ENCODE data around the gene CCRL2. TPM values are rescaled to one million over a fixed set of nuclear protein-coding genes. Genes with fewer than 3 reads are reported as not detected.

The CCRL2 gene
- total and polyA plus RNA-seq, 2 of the 8 experiments (the other 6 are each of a cell fraction or from before 2014, with no cell fraction given) = not detected

DNA sequence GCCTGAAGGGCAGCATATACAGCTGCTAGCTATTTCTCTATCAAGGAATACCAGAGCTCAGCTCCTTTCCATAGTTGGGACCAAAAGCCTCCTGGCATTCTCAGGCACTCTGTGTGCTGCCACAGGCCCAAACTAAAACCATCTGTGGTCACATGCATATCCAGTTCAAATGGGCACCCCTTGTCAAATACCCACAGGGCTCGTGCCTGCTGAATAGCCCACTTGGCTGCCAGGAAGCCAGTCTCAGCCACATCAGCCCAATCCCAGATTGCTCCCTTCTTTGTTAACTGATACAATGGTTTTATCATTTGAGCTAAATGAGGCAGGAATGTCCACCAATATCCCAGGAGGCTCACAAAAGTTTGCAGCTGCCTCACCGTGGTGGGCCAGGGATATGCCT lies 13.9 kb downstream of the CCRL2 start (continued):
- TF ChIP-seq SP4 (IDR thresholded peaks at IDR 0.05; ENCODE audit: low read length) = no peak
- TF ChIP-seq RAD21 (IDR thresholded peaks at IDR 0.05 in 1 of 2, conservative IDR thresholded peaks at IDR 0.05 in 1 of 2; ENCODE audit: low read depth in 2 of 2, low read length in 2 of 2) = no peak
- TF ChIP-seq SRF (IDR thresholded peaks at IDR 0.05; ENCODE audit: low read depth, low read length) = no peak
- TF ChIP-seq EZH2 (IDR thresholded peaks at IDR 0.05; ENCODE audit: low read depth, low read length, severe bottlenecking) = no peak
- TF ChIP-seq RFX5 (IDR thresholded peaks at IDR 0.05; ENCODE audit: borderline replicate concordance, low read depth, low read length) = no peak
- TF ChIP-seq SUZ12 (IDR thresholded peaks at IDR 0.05; ENCODE audit: low read length) = no peak

Data from H1 (cell line).